SK-N-MC (cell line): ENCODE measurements around the gene LUZP2.
"Not testable (repeated sequence)": the region's sequence is repeated elsewhere in the genome, so short reads cannot be mapped to it uniquely, and the experiment has no call there.

Experiments
- DNase-seq: peaks from one replicate; pipeline ENCODE4 v3.0.0-alpha.2; 2011; ENCODE audit warnings: low read depth, low spot score
- H3K27ac ChIP-seq: fragments of 200-600 bp; sonication (generic); 2 replicates; pipeline ENCODE4 v1.5.1; 2016; ENCODE audit warnings: mixed run types
- H3K36me3 ChIP-seq: fragments of 200-600 bp; sonication (generic); 2 replicates; pipeline ENCODE4 v1.6.1; 2017; ENCODE audit warnings: antibody characterized with exemption, low read length, mixed read lengths; ENCODE audit not compliant: insufficient read depth
- H3K4me3 ChIP-seq: fragments of 200-600 bp; sonication (generic); 2 replicates; pipeline ENCODE4 v1.5.1; 2016
- H3K9ac ChIP-seq: fragments of 200-600 bp; sonication (generic); 2 replicates; pipeline ENCODE4 v1.8.0; 2017; ENCODE audit warnings: mixed run types, mixed read lengths; ENCODE audit not compliant: insufficient read length
- H3K9me3 ChIP-seq: fragments of 200-600 bp; sonication (generic); 2 replicates; pipeline ENCODE4 v1.6.1; 2017; ENCODE audit warnings: low read depth, mild to moderate bottlenecking, antibody characterized with exemption, low read length, moderate library complexity, mixed read lengths
- EZH2 ChIP-seq: fragments of 200-600 bp; sonication (generic); IDR thresholded peaks from one replicate; pipeline ENCODE4 v1.6.1; 2017; ENCODE audit warnings: antibody characterized with exemption
- FOXP2 ChIP-seq: optimal IDR thresholded peaks from 2 replicates; pipeline ENCODE3; 2011; ENCODE audit warnings: mild to moderate bottlenecking, moderate library complexity; ENCODE audit not compliant: insufficient read depth; ENCODE audit errors: extremely low read length, control extremely low read depth
- POLR2AphosphoS5 ChIP-seq: IDR thresholded peaks from 2 replicates; pipeline ENCODE4 v1.6.1; 2012; ENCODE audit warnings: mild to moderate bottlenecking, low read depth, low read length, borderline replicate concordance

LUZP2 gene

DNA sequence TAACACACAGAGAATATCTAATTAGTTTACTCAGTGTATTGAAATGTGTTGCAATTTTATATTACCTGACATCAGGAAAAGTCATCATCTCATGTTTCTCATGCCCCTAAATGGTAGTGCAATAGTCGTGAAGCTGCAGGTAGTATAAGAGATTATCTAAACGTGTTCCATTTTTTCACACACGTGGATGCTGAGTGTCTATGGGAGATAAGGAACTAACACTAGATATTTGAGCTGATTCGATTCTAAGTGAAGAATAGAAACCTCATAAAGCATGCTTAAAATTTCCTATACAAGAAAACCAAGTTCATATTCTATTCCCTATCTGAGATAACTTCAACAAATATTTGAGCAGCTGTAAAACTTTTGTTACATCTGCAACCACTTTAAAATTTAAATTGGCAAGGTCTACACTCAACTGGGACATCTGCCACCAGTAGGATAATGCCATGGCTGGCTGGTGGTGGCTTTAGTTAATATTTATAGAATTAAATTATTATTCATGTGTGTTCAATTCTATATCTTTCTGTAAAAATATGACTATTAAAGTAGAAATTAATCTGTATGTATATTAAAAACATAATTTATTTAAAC is 388.8 kb downstream of the LUZP2 start:
- no peak for DNase-seq
- Histone ChIP-seq H3K9me3 (no peaks in the 10 kb centered on the region), H3K27ac (no peak overlapping the region)

DNA sequence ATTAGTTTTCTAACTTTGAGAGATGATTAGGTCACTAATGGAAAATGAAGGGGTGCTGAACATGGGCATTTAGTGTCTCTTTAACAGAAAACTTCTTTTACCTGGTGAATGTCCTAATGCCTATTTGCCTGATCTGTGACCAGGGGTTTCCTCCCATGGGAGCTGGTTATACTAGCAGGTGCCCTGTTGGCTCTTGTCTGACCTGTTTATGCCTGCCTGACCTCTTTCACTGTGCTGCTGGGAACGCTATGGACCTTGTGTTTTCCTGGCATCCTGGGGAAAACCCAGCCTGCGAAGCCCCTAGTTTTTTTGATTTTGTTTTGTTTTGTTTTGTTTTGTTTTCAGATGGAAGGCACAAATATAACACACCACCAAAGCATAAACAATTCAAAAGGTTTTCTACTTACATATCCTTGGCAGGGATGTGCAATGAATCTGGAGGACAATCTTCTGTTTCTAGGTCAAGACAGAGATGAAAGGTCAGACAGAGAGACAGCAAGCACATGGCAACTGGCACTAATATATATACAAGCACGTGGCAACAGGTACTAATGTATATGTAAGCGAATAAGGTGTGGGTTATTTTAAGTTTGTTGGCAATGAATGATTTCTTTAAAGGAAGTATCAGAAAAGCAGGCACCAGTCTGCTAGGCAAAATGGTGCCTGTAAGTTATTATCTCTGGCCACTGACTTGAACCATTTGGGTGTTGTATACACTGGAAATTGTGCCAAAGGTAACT is 390.2 kb downstream of the LUZP2 start:
- no peak for DNase-seq
- Histone ChIP-seq H3K9ac (no peak overlapping the region), H3K9me3 (no peaks in the 10 kb centered on the region), H3K4me3 (no peak overlapping the region), H3K36me3 (no peaks in the 10 kb centered on the region), H3K27ac (no peak overlapping the region)
- TF ChIP-seq POLR2AphosphoS5 = no peak
- TF ChIP-seq FOXP2 = no peak
- no peak for TF ChIP-seq EZH2

More for the DNA sequence above, 388.8 kb downstream of the LUZP2 start:
- no peak overlapping the region for H3K4me3 ChIP-seq
- no peak for TF ChIP-seq EZH2
- no peak overlapping the region for H3K9ac ChIP-seq
- H3K36me3 ChIP-seq = no peaks in the 10 kb centered on the region

DNA sequence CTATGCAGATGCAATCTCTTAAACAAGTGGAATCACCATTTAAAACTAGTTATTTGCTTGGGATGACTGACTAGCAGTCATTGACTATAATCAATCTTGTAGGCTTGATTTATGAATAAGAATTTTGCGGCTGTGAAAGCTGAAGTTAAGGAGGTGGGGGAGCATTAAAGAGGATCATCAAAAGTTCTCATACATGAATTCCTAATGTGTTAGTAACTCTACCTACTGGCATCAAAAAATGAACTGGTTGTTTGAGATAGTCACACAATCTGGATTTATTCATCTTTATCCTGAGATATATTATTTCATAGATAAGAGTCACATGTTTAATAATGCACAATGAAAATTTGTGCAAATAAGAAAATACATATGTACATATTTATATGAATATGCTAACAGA is 393.6 kb downstream of the LUZP2 start:
- no peak overlapping the region for H3K27ac ChIP-seq
- no peak for TF ChIP-seq EZH2
- no peak for TF ChIP-seq FOXP2
- TF ChIP-seq POLR2AphosphoS5 = no peak

DNA sequence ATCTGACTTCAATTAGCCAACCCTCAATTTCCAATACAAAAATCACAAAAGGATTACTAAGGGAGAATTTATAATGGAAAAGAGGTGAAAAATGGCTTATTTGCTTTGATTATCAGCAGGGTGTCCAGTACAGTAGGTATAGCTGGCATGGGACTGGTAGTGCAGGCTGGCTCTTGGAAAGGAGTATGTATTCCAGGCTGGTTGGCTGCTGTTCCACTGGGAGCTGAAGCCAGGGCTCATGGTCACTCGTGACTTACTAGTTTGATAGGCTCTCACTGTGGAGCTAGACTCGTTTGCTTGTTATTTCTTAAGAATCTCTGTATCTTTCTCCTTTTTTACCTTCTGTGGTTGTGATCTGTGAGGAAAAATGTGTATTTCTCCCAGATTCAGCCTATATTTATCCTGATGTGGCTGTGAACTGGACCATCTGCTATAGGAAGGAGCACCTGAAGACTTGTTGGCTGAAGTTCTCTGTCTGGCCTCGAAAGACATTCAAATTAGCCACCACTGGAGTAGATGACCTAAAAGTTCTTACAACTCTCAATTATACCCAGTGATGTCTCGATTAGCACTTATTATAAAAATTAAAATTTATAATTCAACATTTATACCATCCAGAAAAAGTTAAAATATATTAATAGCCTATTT is 395.1 kb downstream of the LUZP2 start:
- DNase-seq, H3K9ac ChIP-seq, H3K4me3 ChIP-seq, H3K9me3 ChIP-seq, H3K27ac ChIP-seq, H3K36me3 ChIP-seq: not testable (repeated sequence)

More for the DNA sequence above, 393.6 kb downstream of the LUZP2 start:
- no peak overlapping the region for H3K4me3 ChIP-seq
- no peak overlapping the region for H3K9ac ChIP-seq
- no peak for DNase-seq
- H3K9me3 ChIP-seq = no peaks in the 10 kb centered on the region
- no peaks in the 10 kb centered on the region for H3K36me3 ChIP-seq

DNA sequence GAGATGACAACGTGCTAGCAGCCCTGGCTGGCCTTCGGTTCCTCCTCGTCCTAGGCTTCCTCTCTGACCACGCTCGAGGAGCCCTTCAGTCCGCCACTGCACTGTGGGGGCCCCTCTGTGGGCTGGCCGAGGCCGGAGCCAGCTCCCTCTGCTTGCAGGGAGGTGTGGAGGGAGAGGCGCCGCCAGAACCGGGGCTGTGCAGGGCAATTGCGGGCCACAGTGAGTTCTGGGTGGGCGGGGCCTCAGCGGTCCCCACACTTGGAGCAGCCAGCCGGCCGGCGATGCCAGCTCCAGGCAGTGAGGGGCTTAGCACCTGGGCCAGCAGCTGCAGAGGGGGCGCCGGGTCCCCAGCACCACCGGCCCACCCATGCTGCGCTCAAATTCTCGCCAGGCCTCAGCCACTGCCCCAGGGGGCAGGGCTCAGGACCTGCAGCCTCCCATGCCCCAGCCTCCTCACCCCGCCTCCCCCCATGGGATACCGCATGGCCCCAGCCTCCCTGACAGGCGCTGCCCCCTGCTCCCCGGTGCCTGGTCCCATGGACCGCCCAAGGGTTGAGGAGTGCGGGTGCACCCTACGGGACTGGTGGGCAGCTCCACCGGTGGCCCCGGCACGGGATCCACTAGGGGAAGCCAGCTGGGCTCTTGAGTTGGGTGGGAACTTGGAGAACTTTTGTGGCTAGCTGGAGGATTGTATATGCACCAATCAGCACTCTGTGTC is 399.4 kb downstream of the LUZP2 start:
- DNase-seq = no peak
- Histone ChIP-seq H3K9ac (no peak overlapping the region), H3K9me3 (no peaks in the 10 kb centered on the region)

DNA sequence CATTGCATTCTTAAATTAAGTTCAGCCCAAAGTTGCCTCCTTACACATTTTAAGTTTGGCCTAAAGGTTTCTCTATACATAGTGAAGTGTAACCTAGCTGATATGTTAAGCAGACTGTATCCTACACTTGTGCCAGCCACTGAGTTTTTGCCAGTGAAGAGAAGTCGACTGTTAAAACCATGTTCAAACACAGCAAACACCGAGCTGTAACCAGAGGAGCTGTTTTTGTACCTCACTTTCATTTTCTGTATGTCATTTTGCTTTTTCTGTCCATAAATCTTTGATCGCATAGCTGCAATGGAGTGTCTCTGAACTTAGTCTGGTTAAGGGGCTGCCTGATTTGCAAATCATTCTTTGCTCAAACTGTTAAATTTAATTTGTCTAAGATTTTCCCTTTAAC is 403.7 kb downstream of the LUZP2 start:
- no peak for DNase-seq
- no peak for TF ChIP-seq POLR2AphosphoS5
- TF ChIP-seq FOXP2 = no peak
- no peak for TF ChIP-seq EZH2
- H3K4me3 ChIP-seq = no peak overlapping the region
- H3K27ac ChIP-seq = no peak overlapping the region
- no peak overlapping the region for H3K9ac ChIP-seq
- no peaks in the 10 kb centered on the region for H3K9me3 ChIP-seq
- no peaks in the 10 kb centered on the region for H3K36me3 ChIP-seq

More for the DNA sequence above, 399.4 kb downstream of the LUZP2 start:
- no peaks in the 10 kb centered on the region for H3K36me3 ChIP-seq
- H3K4me3 ChIP-seq = no peak overlapping the region
- TF ChIP-seq FOXP2 = no peak
- no peak for TF ChIP-seq EZH2
- no peak for TF ChIP-seq POLR2AphosphoS5
- no peak overlapping the region for H3K27ac ChIP-seq

DNA sequence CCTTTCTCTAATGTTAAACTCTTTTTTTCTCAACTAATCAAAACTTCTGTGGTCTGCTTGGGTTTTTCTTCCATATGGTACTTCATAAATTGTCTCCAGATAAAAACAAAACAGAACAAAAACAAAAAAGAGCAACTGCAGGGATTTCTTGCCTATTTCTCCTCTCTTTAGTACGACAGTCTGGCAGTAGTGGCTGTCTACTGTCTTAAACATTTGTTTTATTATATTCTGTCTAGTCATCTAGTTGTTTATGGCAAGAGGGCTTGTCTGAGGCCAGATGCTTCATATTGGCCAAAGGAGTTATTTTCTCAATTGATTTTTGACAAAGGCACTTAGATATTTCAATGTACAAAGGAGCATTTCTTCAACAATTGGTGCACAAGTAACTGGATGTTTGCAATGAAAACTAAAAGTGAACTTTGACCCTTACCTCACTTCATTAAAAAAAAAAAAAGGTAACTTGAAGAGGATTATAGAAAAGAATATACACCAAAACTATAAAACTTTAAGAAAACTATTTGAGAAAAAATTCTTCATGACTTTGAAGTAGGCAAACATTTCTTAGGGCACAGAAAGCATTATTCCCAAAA is 404.2 kb downstream of the LUZP2 start:
- no peaks in the 10 kb centered on the region for H3K9me3 ChIP-seq
- no peak overlapping the region for H3K27ac ChIP-seq
- no peak for DNase-seq
- no peaks in the 10 kb centered on the region for H3K36me3 ChIP-seq
- no peak overlapping the region for H3K9ac ChIP-seq
- TF ChIP-seq FOXP2 = no peak
- no peak for TF ChIP-seq EZH2
- no peak for TF ChIP-seq POLR2AphosphoS5
- no peak overlapping the region for H3K4me3 ChIP-seq

DNA sequence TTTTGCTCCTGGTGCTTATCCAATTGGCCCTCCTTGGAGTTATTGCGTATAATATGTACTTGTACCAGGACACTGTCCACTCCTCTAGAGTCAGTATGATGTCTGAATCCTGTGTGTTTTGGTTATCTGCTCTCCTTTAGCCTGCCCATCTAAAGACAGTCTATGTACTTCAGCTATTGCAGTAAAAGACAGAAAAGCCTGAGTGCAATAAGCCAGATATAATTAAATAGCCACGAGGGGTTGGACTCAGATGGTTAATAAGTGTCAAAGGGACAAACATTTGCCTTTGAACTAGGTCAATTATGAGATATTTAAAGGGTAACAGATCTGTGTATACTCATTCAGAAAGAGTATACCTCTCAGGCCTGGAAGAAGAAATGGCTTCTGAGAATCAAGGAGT is 406.7 kb downstream of the LUZP2 start:
- Histone ChIP-seq H3K4me3 (no peak overlapping the region), H3K36me3 (no peaks in the 10 kb centered on the region), H3K9ac (no peak overlapping the region), H3K27ac (no peak overlapping the region), H3K9me3 (no peaks in the 10 kb centered on the region)
- no peak for DNase-seq
- TF ChIP-seq FOXP2 = no peak
- no peak for TF ChIP-seq EZH2
- TF ChIP-seq POLR2AphosphoS5 = no peak
